ENCODE results near the gene HS6ST1.

DNA sequence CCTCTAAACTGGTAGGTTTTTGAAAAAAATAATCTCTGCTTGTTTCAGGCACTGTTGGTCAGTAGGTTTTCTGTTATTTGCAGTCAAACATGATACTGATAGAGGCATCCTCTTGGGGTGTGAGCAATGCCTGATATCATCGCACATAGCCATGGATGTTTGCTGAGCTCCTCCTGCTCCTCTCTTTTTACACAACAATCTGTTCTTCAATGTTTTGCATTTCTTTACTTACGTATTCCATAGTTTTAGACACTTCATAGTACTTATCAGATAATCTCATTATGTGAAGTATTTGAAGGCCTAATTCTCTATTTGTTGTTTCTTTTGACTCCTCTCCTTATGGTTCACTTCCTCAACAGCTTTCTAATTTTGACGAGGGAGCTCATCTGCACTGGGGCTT is 23.0 kb upstream of the HS6ST1 start:
- TF ChIP-seq CTCF (IDR thresholded peaks at IDR 0.05) = no peak
- TF ChIP-seq POLR2A (IDR thresholded peaks at IDR 0.05) = no peak
